ENCODE measurements around the gene DSTYK.
A peak's percentile ranks its signal among the peaks of the same experiment; 100 is the strongest.

The DSTYK gene

DNA sequence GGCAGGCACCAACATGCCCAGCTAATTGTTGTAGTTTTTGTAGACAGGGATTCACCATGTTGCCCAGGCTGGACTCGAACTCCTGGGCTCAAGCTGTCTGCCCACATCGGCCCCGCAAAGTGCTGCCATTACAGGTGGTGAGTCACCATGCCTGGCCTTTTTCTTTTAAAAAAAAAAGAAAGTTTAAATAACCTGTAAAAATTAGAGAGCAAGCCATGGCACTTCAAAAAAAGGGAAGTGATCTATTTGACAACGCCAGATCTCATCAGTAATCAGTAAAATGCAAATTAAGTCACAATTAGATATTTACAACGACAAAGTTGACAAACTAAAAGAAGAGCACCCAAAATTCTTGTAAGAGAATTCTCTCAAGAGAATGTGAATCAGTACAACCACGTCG, 86.8 kb downstream of the DSTYK start:
- no peak for DNase-seq

- DNase-seq: peak in 1 of 2 experiments; percentile 62
These were observed 89.0 kb downstream of the DSTYK start for GRCh38 chr1:205122489-205122882.

DNA sequence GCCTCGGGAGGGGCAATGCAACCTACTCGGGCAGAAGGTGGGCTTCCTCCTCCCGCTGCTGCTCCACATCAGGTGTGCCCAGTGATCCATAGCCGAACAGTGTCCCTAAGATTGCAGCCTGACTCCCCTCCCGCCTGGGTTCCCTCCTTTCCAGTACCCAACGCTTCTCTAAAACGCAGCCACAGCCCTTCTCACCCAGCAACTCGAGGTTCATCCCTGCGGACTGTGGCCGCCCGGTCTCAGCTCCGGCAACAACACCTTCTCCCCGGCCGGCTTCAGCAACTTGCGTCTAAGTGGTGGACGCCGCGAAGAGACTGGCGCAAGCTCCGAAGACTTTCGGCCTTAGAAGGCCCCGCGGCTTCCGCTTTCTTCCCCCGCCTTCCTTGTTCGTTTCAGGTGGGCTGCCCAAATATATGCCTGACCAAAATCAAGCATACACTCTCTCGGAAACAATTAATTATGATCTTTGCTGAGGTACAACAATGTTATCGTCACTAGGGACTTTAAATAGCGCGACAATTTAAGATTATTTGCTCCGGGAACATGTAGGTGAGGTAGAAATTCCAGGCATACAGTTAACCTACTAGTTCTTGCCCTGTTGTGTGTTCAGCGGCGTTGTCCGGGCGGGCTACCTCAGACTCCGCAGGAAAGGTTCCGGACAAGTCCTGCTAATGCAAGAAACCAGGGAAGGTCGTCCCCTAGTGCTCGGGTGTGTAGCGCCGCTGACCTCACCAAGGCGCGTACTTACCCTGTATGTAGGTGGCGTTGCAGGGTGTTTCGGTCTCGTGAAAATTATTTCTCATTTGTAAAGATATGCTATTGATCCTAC, 89.6 kb downstream of the DSTYK start, which contains the start of gene RBBP5:
Gene RBBP5, minus strand, starts transcription at position 319 of the 829 bp plus-strand sequence. Its CDS starts 105 bp downstream, at position 214.
- peak; percentile 96 for DNase-seq

DNA sequence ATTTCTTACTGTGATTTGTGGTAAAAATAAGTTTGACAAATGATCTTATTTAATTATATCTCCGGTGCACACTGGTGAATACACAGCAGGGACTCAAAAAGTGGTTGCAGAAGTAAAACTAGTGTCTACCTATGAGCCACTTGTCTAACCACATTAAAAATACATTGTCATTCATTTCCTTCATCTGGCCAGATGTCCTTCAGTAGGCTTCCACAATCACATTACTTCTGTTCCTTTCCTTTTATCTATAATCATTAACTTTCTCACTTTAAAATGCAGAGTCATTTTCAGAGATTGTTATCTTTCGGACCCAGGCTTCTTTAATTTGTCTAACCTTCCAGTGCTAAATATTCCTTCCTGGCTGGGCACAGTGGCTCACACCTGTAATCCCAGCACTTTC, 92.8 kb downstream of the DSTYK start:
- DNase-seq: no peak

GRCh38 chr1:205111354-205111753, 100.1 kb downstream of the DSTYK start:
- DNase-seq: no peak

DNA sequence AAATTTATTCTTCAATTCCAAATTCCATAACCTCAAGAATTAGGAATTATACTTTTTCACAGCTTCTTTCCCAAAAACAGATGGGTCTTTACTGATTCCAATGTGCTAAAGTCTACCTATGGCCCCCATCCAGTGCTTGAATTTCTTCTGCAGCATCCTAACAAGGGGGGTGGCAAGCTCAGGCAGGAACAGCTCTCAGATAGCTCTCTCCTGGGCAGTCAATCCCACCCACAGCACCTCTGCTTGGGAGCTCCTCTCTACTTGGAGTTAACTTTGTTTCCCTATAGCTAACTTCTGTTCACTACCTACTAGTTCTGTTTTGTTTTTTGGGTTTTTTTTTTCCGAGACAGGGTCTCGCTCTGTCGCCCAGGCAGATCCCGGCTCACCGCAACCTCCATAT, 101.8 kb downstream of the DSTYK start:
- no peak for DNase-seq

DNA sequence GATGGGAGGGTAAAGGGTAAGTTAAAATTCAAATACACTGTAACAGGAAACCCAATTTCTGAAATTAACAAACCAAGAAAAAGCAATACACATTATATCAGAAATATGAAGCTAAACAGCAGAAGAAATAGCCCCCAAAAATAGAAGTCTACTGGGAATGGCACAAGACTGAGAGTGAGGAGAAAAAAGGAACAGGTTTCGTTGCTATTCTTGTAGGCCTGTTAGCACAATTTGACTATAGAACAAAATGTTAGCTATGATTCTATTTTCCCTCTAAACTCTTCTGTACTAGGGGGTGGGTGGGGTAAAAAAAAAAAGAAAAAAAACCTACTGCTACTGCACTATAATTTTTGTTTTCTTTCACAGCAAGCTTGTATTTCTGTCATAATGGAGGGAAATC, 102.2 kb downstream of the DSTYK start:
- no peak for DNase-seq

- DNase-seq: no peak
These were observed 103.0 kb downstream of the DSTYK start for GRCh38 chr1:205108464-205108863.

DNA sequence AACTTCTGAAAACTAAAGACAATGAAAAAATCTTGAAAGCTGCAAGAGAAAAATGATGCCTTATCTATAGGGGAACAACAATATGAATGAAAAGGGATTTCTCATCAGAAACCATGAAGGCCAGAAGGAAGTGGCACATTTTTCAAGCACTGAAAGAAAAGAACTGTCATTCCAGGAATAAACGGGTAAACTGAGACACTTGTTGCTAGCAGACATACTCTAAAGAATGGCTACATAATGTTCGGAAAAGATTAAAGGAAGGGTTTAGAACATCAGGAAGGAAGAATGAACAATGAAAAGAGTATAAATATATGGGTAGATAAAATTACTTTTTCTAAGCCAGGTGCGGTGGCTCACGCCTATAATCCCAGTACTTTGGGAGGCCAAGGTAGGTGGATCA, 104.2 kb downstream of the DSTYK start:
- DNase-seq: no peak

DNA sequence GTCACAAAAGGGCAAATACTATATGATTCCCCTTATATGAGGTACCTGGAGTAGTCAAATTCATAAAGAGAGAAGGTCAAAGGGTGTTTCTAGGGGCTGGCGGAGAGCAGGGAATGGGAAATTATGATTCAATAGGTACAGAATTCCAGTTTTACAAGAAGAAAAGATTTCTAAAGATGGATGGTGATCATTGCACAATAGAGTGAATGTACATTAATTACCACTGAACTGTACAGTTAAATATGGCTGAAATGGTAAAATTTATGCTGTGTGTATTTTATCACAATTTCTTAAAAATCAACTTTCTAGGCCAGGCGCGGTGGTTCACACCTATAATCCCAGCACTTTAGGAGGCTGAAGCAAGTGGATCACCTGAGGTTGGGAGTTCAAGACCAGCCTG, 109.1 kb downstream of the DSTYK start:
- no peak for DNase-seq

DNA sequence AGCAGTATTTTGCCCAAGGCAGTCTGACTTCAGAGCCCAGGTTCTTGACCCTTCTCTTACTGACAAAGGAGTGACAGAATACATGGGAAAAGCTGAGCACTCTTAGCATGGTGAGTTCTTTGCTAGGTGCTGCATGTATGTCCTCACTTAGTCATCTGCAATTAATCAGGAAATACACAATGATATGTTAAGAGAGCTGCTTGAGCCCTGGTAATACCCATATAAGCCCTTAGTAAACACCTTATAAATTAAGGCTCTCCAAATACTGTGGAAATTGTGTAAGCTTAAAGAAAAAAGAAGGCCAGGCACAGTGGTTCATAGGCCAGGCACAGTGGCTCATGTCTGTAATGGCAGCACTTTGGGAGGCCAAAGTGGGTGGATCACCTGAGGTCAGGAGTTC, 113.3 kb downstream of the DSTYK start:
- no peak for DNase-seq

GRCh38 chr1:205095422-205095821, 116.1 kb downstream of the DSTYK start:
- no peak for DNase-seq
